Left hindlimb (tissue), 1 donor: ENCODE data around the gene CA9.
A peak's percentile ranks its signal among the peaks of the same experiment; 100 is the strongest.

Source experiments
- DNase-seq: peaks from one replicate; pipeline ENCODE4 v3.0.0-alpha.2; 2018

The CA9 gene

DNA sequence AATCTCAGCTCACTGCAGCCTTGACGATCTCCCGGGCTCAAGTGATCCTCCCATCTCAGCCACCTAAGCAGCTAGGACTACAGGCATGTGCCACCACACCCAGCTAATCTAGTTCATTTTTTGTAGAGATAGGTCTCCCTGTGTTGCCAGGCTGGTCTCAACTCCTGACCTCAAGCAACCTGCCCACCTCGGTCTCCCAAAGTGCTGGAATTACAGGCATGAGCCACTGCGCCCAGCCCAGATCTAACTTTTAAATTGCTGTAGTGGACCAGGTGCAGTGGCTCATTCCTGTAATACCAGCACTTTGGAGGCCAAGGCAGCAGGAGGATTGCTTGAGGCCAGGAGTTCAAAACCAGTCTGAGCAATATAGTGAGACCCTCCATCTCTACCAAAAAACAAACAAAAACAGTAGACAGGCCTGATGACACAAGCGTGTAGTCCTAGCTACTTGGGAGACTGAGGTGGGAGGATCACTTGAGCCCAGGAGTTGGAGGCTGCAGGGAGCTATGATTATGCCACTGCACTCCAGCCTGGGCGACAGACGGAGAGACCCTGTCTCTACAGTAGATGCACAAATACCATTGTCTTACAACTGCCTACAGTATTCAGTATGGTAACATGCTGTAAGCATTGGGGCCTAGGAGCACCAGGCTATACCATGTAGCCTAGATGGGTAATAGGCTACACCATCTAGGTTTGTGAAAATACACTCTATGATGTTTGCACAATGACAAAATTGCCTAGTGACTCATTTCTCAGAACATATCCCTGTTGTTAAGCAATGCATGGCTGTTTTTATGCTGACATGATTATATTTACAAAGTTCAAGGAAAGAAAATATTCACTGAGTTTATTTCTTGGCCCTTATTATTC is 21.5 kb upstream of the CA9 start:
- DNase-seq, result no peak

DNA sequence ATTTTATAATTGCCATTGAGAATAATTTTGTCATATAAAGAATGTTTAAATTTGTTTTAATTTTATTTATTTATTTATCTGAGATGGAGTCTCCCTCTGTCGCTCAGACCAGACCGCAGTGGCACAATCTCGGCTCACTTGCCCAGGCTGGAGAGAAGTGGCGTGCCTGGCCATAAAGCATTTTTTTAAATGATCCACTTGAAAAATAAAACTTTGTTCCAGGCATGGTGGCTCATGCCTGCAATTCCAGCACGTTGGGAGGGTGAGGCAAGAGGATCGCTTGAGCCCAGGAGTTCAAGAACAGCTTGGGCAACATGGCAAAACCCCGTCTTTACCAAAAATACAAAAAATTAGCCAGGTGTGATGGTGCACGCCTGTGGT is 20.9 kb upstream of the CA9 start:
- DNase-seq, result no peak

DNA sequence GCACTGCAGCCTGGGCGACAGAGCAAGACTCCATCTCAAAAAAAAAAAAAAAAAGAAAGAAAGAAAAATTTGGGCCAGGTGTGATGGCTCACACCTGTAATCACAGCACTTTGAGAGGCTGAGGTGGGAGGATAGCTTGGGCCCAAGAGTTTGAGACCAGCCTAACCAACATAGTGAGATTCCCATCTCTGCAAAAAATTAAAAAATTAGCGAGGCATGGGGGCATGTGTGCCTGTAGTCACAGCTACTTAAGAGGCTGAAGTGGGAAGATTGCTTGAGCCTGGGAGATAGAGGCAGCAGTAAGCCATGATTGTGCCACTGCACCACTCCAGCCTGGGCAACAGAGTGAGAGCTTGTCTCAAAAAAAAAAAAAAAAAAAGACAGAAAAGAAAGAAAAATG is 20.1 kb upstream of the CA9 start:
- no peak for DNase-seq

DNA sequence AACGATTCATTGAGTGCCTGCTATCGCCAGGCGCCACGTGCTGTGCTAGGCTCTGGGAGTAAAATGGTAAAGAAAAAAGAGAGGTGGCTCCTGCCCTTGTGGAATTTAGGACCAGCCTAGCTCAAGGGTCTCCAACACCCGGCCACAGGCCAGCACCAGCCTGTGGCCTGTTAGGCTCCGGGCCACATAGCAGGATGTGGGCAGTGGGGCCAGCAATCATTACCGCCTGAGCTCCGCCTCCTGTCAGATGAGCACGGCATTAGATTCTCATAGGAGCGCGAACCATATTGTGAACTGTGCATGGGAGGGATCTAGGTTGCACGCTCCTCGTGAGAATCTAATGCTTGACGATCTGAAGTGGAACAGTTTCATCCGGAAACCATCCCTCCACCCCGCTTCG is 17.4 kb upstream of the CA9 start:
- DNase-seq, result no peak

DNA sequence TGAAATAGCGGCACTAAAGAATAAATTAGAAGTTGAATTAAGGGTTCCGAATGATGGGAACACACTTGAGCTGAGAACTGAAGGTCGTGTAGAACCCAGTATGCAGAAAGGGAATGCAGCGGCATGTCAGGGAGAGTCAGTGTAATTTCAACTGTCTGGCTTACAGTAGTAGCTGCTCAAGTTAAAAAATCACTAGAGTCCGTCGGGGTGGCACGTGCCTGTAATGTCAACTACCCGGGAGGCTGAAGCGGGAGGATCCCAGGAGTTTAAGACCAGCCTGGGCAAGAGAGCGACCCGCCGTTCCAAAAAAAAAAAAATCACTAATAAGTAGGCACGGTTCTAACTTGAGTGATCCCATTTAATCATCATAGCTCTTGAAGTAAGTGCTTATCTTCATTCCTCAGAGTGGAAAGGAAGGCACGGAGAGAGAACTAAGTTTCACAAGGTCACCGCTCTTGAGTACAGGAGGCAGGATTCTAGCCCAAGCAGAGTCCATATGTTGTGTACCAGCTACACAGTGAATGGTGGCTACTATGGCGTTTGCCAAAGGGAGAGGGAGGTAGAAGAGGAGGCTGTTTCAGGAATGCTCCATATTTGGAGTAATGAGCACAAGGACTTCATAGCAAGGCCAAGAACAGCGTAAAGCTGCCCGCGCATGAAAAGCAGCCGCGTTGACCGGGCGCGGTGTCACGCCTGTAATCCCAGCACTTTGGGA is 16.7 kb upstream of the CA9 start:
- DNase-seq, result no peak

DNA sequence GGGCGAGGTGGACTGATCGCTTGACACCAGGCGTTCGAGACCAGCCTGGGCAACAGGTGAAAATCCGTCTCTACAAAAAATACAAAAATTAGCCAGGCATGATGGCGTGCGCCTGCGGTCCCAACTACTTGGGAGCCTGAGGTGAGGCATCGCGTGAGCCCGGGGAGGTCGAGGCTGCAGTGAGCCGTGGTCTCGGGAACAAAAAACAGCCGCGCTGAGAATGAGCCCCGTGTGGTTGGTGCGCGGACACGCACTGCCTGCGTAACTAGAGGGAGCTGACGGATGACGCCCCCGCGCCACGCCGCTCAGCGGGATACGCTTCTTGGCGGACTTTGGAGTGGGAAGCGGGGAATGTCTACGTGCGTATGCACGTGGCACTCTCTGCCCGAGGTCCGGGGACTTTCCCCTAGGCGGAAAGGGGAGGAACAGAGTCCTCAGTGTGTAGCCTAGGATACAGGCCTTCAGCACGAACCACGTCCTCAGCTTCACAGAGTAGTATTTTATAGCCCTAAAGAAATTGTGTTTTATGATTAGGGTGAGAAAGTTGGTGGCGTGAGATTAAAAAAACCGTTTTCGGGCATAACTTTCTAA is 16.1 kb upstream of the CA9 start, which contains the start of gene RMRP:
Gene RMRP (minus strand): TSS at position 474 of the 591 bp plus-strand sequence.
- peak; percentile 99 for DNase-seq

DNA sequence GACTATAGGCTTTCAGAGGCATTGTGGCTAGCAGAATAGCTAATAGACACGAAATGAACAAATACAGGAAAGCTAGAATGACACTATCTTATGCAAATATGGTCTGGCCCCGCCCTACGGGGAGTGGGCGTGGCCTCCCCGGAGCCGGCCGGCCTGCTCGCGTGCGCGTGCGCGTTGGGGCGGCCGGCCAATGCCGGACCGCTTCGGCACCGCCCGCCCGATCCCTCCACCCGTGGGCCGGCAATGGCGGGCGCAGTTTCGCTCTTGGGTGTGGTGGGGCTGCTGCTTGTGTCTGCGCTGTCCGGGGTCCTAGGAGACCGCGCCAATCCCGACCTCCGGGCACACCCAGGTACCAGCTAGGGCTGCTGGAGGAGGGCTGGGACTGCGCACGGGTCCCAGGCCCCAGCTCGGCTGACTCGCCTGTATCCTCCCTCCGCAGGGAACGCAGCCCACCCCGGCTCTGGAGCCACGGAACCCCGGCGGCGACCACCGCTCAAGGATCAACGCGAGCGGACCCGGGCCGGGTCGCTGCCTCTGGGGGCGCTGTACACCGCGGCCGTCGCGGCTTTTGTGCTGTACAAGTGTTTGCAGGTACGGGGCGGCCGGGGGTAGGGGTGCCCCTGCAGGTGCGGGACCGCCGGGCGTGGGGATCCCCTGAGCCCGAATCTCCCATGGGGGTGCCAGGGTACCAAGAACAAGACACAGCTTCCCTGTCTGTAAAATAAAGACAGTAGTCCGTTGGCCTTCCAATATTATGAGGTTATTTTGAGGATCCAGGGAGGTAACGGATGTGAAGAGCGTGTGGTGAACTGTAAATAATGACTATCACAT is 15.4 kb upstream of the CA9 start, which contains the start of gene CCDC107:
Gene CCDC107 (plus strand): TSS at position 156 of the 831 bp plus-strand sequence. CDS start 88 bp downstream, at position 244.
- DNase-seq, result peak; percentile 93

DNA sequence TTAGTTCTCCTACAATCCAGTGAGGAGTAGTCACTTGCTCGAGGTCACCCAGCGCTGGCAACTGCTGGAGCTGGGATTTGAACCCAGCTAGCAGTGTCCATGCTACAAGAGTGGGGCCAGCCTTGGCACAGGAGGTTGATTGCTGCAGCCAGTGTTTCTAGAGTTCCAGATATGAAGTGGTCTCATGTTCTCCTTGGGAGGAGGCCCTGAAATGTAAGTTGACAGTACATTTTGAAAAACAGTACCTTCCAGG is 14.8 kb upstream of the CA9 start:
- DNase-seq, result no peak

DNA sequence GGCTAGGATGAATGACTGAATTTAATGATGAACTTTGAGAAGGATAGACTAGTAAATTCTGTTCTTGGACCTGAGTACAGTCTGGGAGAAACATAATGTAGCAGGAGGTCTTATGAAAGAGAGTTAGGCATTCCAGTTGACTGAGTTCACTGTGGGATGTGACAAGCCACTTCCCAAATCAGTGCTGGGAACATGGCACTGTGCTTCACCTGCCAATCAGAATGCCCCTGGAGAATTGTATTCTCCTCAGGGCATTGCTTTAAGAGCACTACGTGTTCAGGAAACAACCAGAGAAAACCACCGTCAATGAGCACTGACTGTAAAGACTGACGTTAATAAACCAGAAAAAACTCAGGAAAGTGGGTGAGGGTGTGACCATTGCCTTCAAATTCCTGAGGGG is 14.4 kb upstream of the CA9 start:
- DNase-seq, result no peak

DNA sequence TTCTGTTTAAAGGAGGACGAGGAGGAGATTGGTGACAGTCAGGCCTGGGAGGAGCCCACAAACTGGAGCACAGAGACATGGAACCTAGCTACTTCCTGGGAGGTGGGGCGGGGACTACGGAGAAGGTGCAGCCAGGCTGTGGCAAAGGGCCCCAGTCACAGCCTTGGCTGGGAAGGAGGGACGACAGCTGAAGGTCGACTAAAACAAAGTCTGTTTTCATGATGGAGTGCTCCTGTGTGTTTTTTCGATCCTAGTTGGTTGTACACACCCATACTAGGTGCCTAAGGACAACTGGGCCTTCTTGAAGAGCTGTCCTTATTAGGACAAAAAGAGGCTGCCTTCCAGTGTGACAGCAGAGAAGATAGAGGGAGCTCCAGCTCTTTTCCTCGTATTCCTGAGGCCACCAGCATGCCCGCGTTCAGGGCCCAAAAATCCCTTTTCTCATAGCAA is 12.7 kb upstream of the CA9 start:
- no peak for DNase-seq

DNA sequence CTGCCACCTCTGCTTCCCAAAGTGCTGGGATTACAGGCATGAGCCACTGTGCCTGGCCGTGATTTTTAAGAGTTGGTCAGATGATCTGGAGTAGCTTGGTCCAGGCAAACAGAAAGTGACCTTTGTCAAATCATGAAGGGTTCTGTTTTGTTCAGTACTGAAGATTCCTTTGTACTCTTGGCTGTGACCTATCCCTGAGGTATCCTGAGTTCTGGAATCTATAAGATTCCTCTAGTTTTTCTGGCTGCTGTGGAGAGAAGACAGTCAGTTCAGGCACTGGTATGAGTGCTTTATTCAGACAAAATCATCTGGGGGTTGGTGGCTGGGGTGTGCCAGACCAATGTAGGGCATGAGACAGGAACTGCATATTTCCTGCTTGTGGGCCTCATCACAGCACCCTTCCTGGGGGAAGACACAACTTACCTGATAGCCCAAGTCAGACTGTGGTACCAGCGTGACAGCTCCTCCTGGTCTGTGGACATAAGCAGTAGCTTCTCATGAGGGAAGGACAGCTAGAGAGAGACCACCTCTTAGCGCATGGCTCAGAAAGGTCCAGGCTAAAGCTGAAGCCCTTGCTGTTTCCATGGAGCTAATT is 11.9 kb upstream of the CA9 start:
- DNase-seq, result no peak

DNA sequence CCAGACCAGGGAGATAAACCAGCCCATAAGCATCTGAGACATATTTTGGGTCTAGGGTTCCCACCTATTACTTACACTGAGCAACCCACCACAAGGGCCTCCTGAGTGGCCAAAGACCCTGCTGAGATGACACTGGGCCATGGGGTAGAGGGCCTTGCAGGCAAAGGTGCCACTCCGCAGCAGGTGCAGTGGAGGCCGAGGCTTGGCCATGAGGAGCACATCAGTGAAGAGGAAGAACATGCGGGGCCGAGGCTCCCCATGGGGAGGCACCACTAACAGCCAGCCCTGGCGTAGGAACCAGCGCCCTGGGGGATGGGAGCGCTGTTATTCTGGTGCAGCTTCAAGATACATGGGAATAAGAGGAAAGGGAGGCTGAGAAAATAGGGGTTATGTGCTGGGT is 11.3 kb upstream of the CA9 start:
- DNase-seq, result no peak

DNA sequence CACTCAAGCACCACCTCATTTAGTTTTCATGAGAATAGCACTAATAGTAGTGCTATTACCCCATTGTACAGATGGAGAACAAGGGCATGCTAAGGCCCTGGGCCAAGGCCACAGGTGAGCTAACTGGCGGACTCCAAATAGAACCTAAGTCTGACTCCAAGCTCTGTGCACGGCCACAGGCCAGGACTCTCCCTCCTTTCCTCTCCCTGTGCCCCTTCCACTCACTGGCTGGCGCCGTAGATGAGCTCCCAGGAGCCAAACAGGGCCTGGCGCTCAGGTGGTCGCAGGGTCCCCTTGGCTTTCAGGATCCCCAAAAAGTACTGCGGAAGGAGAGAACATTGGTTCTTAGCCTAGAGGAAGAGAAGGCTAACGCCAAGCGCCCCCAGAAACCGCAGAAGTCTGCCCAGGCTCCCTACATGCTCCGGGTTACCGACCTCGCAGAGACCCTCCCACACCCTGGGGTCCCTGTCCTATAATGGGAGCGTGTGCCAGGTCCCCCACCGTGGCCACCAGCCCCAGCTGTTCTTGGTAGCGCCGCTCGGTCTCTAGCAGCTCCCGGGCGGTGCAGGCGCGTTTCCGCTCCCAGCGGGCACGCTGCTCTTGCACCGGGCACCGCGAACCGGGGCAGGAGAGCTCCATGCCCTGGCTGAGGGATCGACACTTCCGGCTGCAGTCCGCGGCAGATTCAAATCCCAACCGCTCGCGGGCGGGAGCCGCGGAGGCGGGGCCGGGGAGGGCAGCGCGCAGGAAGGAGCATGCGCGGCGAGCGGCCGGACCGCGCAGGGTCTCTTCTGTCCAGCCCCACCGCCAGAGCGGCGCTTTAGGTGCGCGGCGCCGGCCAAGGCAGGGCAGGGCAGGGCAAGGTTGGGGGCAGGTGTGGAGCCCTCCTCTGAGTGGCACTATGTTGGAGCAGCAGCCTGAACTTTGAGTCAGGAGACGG is 8.9 kb upstream of the CA9 start, which contains the start of gene ARHGEF39:
Gene ARHGEF39 (minus strand): TSS at position 665 of the 940 bp plus-strand sequence. CDS start 26 bp downstream, at position 639.
- DNase-seq, result peak; percentile 87

DNA sequence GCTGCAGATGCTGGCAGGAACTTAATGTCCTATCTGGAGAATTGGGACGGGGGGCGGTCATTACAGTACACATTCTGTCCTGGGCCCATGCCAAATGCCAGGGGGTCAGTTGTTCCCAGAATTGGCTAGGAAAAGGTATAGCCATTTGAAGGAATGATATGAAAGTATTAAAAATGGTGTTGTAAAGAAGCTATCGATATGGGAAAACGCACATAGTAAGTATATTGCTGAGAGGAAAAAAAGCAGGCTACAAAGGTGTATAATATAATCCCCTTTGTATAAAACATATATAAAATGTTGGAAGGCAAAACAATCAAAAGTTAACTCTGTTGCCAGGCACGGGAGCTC is 8.3 kb upstream of the CA9 start:
- DNase-seq, result no peak

DNA sequence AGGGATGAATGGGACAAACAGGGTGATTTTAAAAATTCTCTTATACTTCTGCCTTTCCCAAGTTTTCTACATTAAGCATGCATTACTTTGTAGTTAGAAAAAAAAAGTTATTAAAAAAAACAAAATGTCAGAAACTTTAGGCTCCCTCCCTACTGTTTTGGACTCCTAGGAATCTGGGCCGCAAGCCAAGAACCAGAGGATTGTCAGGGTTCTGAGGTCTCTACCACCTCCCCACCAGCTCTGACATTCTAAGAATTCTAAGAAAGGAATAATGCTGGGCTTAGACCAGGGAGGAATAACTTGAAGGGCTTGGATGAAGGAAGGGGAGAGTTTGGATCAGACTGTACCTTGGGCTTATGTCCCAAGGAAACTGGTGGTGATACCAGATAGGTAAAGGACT is 7.7 kb upstream of the CA9 start:
- no peak for DNase-seq

DNA sequence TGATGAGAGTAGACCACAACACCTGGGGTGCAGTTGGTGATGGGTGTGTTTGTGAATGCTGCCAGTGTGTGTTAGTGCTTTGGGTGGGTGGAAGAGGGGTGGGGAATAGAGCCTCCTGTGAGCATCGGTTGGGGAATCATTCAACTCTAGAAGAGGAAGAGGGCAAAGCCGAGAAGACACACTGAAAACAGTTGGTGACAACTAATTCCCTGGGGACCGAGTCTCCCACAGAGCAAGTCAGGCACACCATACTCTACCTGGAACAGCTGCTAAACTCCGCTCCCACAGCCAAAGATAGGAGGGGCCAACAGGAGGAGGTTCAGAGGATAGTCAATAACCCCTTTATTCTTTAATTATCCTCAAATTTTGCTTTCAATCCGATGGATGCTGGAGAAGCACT is 7.2 kb upstream of the CA9 start:
- DNase-seq, result no peak

DNA sequence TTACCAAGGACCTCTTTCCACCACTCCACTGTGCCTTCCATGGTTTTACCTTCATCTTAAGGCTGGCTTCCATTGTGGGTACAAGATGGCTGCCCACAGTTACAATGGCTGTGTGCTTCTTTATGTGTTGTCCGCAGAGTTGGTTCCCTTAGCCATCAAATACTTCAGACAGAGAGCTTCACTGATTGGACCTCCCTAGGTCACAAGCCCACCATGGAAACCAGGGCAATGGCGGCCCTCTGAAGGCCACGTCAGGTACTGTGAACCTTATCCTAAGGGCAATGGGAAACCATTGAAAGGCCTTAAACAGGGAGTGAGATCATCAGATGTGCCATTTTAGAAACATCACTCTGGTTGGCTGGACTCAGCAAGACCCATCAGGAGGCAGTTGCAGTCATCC is 5.8 kb upstream of the CA9 start:
- DNase-seq, result no peak

DNA sequence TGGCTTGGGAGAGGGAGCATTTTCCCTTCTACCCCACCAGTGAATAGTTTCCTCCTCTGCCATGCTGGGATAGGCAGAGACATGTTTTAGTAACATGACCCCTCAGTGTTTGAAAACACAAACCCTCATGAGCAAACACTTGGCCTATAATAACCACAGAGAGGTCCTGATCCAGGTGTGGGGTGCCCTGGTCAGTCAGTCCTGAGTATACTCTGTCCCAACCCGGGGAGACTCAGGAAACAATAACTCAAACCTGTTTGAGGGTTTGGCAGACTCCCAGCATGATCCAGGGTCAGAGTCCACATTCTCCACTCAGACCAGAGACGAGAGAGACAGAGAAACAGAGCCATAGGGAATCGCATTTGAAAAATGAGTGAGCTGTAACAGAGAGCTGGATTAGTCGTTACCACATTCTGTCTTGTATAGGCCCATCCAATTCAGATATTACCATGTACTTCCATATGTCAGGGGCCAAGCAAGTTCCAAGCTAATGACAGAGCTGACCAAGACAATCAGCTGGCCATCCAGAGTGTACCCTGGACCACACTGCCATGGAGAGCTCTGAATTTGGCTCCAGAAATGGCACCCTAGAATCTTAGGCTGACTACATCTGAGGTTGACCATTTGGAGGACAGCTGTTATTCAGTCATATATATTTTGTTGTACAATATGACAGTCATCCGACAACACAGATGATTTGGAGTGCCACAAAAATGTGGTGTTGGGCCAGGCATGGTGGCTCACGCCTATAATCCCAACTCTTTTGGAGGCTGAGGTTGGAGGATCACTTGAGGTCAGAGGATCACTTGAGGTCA is 4.2 kb upstream of the CA9 start:
- no peak for DNase-seq

DNA sequence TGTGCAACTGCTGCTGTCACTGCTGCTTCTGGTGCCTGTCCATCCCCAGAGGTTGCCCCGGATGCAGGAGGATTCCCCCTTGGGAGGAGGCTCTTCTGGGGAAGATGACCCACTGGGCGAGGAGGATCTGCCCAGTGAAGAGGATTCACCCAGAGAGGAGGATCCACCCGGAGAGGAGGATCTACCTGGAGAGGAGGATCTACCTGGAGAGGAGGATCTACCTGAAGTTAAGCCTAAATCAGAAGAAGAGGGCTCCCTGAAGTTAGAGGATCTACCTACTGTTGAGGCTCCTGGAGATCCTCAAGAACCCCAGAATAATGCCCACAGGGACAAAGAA is 265 bp downstream of the CA9 start:
- no peak for DNase-seq

DNA sequence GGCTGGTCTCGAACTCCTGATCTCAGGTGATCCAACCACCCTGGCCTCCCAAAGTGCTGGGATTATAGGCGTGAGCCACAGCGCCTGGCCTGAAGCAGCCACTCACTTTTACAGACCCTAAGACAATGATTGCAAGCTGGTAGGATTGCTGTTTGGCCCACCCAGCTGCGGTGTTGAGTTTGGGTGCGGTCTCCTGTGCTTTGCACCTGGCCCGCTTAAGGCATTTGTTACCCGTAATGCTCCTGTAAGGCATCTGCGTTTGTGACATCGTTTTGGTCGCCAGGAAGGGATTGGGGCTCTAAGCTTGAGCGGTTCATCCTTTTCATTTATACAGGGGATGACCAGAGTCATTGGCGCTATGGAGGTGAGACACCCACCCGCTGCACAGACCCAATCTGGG is 1.5 kb downstream of the CA9 start:
- no peak for DNase-seq
